GM12878 (cell line): Measurements from ENCODE around the gene ADD1. TPM values are rescaled to one million over a fixed set of nuclear protein-coding genes. Genes with fewer than 3 reads are reported as not detected.

ENCODE experiments used
- ATAC-seq: fragments of 200-7000 bp; cut with Tn5 transposase; 3 replicates; pipeline ENCODE4 v1.9.1; 2020; ENCODE audit warnings: mild to moderate bottlenecking, moderate library complexity
- BruUV-seq: library from RNA; stranded (reverse); fragments of 400-500 nt; replicated peaks from 2 replicates; lab custom pipeline; 2021; lab: Mats Ljungman, UMichigan
- CTCF ChIA-PET: fragments of 300-600 bp; sonication (Branson Sonifier 250); formaldehyde crosslinking; extraction: SDS; loops from one replicate; lab custom pipeline; 2021; ENCODE audit warnings: inconsistent platforms; lab: Yijun Ruan, JAX
- POLR2A ChIA-PET: fragments of 350-600 bp; formaldehyde crosslinking; extraction: SDS; loops from one replicate; lab custom pipeline; 2021; ENCODE audit warnings: inconsistent platforms; lab: Charles Lee
- RAD21 ChIA-PET: fragments of 300-600 bp; sonication (Branson Sonifier 250); formaldehyde crosslinking; loops from one replicate; lab custom pipeline; 2023; ENCODE audit warnings: antibody characterized with exemption; ENCODE audit not compliant: unreplicated experiment; lab: Charles Lee
- SMC1A ChIA-PET: fragments of 300-600 bp; sonication (Branson Sonifier 250); formaldehyde crosslinking; loops from one replicate; lab custom pipeline; 2023; ENCODE audit not compliant: unreplicated experiment, uncharacterized antibody; lab: Charles Lee
- DNase-seq: peaks from one replicate; pipeline ENCODE4 v3.0.0-alpha.2; 2011; ENCODE audit warnings: low read depth, low spot score
- FAIRE-seq: peaks from 3 replicates; lab custom pipeline; 2011; peaks lifted over from hg19 to GRCh38; lab: Jason Lieb, UNC
- H2AFZ ChIP-seq: 2 replicates; pipeline ENCODE4 v1.6.0; 2011; ENCODE audit warnings: low read depth, low read length, control low read depth; ENCODE audit not compliant: control insufficient read depth
- H3K27ac ChIP-seq: 2 replicates; pipeline ENCODE4 v1.5.1; 2011; ENCODE audit warnings: control low read depth; ENCODE audit not compliant: control insufficient read depth, insufficient read depth
- H3K27me3 ChIP-seq, 2 experiments: replicated peaks in 1 of 2; 2 replicates each; pipeline versions ENCODE4 v1.6.0 to v1.6.1; 2011; ENCODE audit warnings: low read length in 1 of 2; ENCODE audit not compliant: control insufficient read depth in 2 of 2, insufficient read depth in 2 of 2
- H3K36me3 ChIP-seq, 2 experiments: 2 replicates each; pipeline ENCODE4 v1.5.1; 2011; ENCODE audit warnings: low read length in 1 of 2; ENCODE audit not compliant: control insufficient read depth in 2 of 2, insufficient read depth in 2 of 2
- H3K4me1 ChIP-seq: 2 replicates; pipeline ENCODE4 v1.6.1; 2011; ENCODE audit warnings: mild to moderate bottlenecking, low read length, moderate library complexity, mixed read lengths; ENCODE audit not compliant: control insufficient read depth, insufficient read depth
- H3K4me2 ChIP-seq: 2 replicates; pipeline ENCODE4 v1.6.0; 2011; ENCODE audit warnings: control low read depth; ENCODE audit not compliant: control insufficient read depth, insufficient read depth
- H3K4me3 ChIP-seq: fragments of 200-600 bp; sonication (generic); 2 replicates; pipeline ENCODE4 v1.5.1; 2016
- H3K79me2 ChIP-seq: 2 replicates; pipeline ENCODE4 v1.6.0; 2011; ENCODE audit warnings: low read length; ENCODE audit not compliant: control insufficient read depth, insufficient read depth
- H3K9ac ChIP-seq: 2 replicates; pipeline ENCODE4 v1.8.0; 2011; ENCODE audit warnings: low read length, control low read depth, mixed read lengths; ENCODE audit not compliant: control insufficient read depth, insufficient read depth
- H3K9me3 ChIP-seq: replicated peaks from 3 replicates; pipeline ENCODE4 v1.5.1; 2011; ENCODE audit warnings: mild to moderate bottlenecking, low read length; ENCODE audit not compliant: control insufficient read depth, insufficient read depth
- H4K20me1 ChIP-seq: 2 replicates; pipeline ENCODE4 v1.6.0; 2011; ENCODE audit not compliant: control insufficient read depth, insufficient read depth
- FOXK2 ChIP-seq: fragments of 450-650 bp; IDR thresholded peaks from 2 replicates; pipeline ENCODE4 v1.6.1; 2017; ENCODE audit warnings: mild to moderate bottlenecking, moderate library complexity
- IKZF2 ChIP-seq, 2 experiments: fragments of 450-650 bp; IDR thresholded peaks; 2 replicates each; pipeline ENCODE4 v1.6.1; 2017; ENCODE audit warnings: mild to moderate bottlenecking in 2 of 2, moderate library complexity in 2 of 2
- KAT2A ChIP-seq: conservative IDR thresholded peaks from 2 replicates; pipeline ENCODE4 v1.6.1; 2011; ENCODE audit warnings: low read depth, low read length; ENCODE audit not compliant: control insufficient read depth
- NR2C1 ChIP-seq: fragments of 450-650 bp; IDR thresholded peaks from 2 replicates; pipeline ENCODE4 v1.6.1; 2017; ENCODE audit warnings: antibody characterized with exemption, mild to moderate bottlenecking, moderate library complexity
- NRF1 ChIP-seq: conservative IDR thresholded peaks from 2 replicates; pipeline ENCODE4 v1.6.1; 2011; ENCODE audit warnings: mild to moderate bottlenecking, low read depth, low read length, improper control_type of control experiment
- PAX8 ChIP-seq: fragments of 450-650 bp; IDR thresholded peaks from 2 replicates; pipeline ENCODE4 v1.6.1; 2017; ENCODE audit warnings: mild to moderate bottlenecking, moderate library complexity
- RB1 ChIP-seq: fragments of 450-650 bp; formaldehyde crosslinking; IDR thresholded peaks from 2 replicates; pipeline ENCODE4 v1.6.1; 2017; ENCODE audit warnings: mild to moderate bottlenecking, borderline replicate concordance
- SMAD5 ChIP-seq: IDR thresholded peaks from 2 replicates; pipeline ENCODE4 v1.6.1; 2016; ENCODE audit warnings: antibody characterized with exemption, low read depth
- SP1 ChIP-seq: IDR thresholded peaks from one replicate; pipeline ENCODE4 v1.6.1; 2011; ENCODE audit warnings: low read depth, low read length
- SPI1 ChIP-seq: IDR thresholded peaks from 2 replicates; pipeline ENCODE4 v1.6.1; 2011; ENCODE audit warnings: low read depth, mild to moderate bottlenecking, low read length, moderate library complexity, borderline replicate concordance; ENCODE audit not compliant: insufficient read depth
- TBL1XR1 ChIP-seq: IDR thresholded peaks from 2 replicates; pipeline ENCODE4 v1.6.1; 2012; ENCODE audit warnings: low read depth, low read length, improper control_type of control experiment
- YBX1 ChIP-seq: fragments of 450-650 bp; IDR thresholded peaks from 2 replicates; pipeline ENCODE4 v1.6.1; 2016; ENCODE audit warnings: antibody characterized with exemption
- WGBS: methylation state at CpG from one replicate; pipeline ENCODE4 v1.1.6; 2016; ENCODE audit warnings: low lambda C conversion rate; ENCODE audit not compliant: insufficient replicate concordance, insufficient coverage; ENCODE audit errors: missing lambda C conversion rate; 5-methylcytosine and 5-hydroxymethylcytosine counted together
- in situ Hi-C: fragments of 300-500 bp; cut with MboI; formaldehyde crosslinking; loops from 9 replicates; pipeline ENCODE4 v1.14.3; 2018; ENCODE audit warnings: mixed read lengths
- intact Hi-C: fragments of 100-400 bp; cut with micrococcal nuclease; formaldehyde crosslinking; loops from one replicate; pipeline ENCODE4 v1.14.2; 2022; ENCODE audit not compliant: unreplicated experiment
- polyA plus RNA-seq, 11 experiments: library from polyadenylated mRNA; depleted of rRNA in 4 of 11; unstranded in 6 of 11; stranded (reverse) in 5 of 11; fragments of >200 nt; fragmentation: Nextera tagmentation in 4 of 11; fragmentation: Illumina TruSeq in 1 of 11; extraction: Ambion mirVana in 4 of 11; extraction: Trizol in 1 of 11; gene quantifications; 1 replicate in 1 of 11; 2 replicates in 10 of 11; pipeline versions ENCODE4 v1.2.1 to v1.2.3, GENCODE V29; 2011 to 2016; ENCODE audit warnings: inconsistent platforms in 2 of 11, missing spikeins in 2 of 11, low read depth in 1 of 11
- total RNA-seq, 4 experiments: library from RNA; depleted of rRNA in 3 of 4; stranded (reverse); fragments of >200 nt in 3 of 4; fragmentation: Illumina TruSeq in 1 of 4; extraction: Trizol in 1 of 4; gene quantifications; 2 replicates each; pipeline versions ENCODE4 v1.2.1 to v1.2.3, GENCODE V29; 2013 to 2021
- TF ChIP-seq, protein P1 (sequence below): fragments of 450-650 bp; IDR thresholded peaks from 2 replicates; pipeline ENCODE4 v1.6.1; 2017; ENCODE audit warnings: antibody characterized with exemption, mild to moderate bottlenecking, moderate library complexity

The ADD1 gene
- total and polyA plus RNA-seq, 10 of the 15 experiments (the other 5 are each of a cell fraction or from before 2014, with no cell fraction given): 21.6 to 182 (median 105) TPM

DNA sequence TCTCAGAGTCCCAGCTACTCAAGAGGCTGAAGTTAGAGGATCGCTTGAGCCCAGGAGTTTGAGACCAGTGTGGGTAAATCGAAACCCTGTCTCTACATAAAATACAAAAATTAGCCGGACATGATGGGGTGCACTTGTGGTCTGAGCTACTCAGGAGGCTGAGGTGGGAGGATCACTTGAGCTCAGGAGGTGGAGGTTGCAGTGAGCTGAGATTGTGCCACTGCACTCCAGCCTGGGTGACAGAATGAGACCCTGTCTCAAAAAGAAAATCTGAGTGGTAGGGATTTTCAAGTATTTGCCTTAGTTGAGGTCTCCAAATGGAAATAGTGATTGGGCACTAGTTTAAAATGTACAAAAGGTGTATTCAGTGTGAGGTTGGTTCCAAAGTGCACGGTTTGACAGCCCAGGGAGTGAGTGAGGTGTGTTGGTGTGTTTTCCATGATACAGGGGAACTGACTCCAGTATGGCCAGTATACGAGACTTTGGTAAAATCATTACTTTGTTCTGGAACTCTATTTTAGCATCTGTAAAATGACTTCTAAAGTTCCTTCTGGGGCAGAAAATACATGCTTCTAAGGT is 13.8 kb downstream of the ADD1 start:
- DNase-seq (no peak), ATAC-seq (no peak), FAIRE-seq (no peak)
- Histone ChIP-seq H4K20me1 (peaks cover 6% of the 10 kb centered on the region; the same call in 1 of the 2 replicates), H3K36me3 (peaks cover 2 to 6% of the 10 kb centered on the region in 2 experiments; a peak in 3 of 4 replicates), H3K4me3 (no peak overlapping the region), H3K79me2 (peaks cover 41% of the 10 kb centered on the region), H3K27me3 (no peaks in the 10 kb centered on the region), H3K9me3 (no peaks in the 10 kb centered on the region), H2AFZ (no peak overlapping the region), H3K27ac (no peak overlapping the region), H3K9ac (no peak overlapping the region), H3K4me1 (peaks cover 43% of the 10 kb centered on the region), H3K4me2 (no peak overlapping the region)
- ChIA-PET POLR2A (no interaction called here), SMC1A (interaction anchor here (1.2 to 6.4 kb wide), 2 partner anchors 10 to 14 kb away, joined by 5 to 49 read pairs; no protein-coding TSS in a partner anchor), RAD21 (no interaction called here), CTCF (interaction anchor here (1.3 kb wide), 1 partner anchor 93 kb away, joined by 3 read pairs; no protein-coding TSS in a partner anchor)
- WGBS: 91% methylated on average over 5 of the region's 5 CpGs
- BruUV-seq: no TSS peak
- no peak for TF ChIP-seq SPI1
- no peak for TF ChIP-seq SP1
- TF ChIP-seq, protein P1, sequence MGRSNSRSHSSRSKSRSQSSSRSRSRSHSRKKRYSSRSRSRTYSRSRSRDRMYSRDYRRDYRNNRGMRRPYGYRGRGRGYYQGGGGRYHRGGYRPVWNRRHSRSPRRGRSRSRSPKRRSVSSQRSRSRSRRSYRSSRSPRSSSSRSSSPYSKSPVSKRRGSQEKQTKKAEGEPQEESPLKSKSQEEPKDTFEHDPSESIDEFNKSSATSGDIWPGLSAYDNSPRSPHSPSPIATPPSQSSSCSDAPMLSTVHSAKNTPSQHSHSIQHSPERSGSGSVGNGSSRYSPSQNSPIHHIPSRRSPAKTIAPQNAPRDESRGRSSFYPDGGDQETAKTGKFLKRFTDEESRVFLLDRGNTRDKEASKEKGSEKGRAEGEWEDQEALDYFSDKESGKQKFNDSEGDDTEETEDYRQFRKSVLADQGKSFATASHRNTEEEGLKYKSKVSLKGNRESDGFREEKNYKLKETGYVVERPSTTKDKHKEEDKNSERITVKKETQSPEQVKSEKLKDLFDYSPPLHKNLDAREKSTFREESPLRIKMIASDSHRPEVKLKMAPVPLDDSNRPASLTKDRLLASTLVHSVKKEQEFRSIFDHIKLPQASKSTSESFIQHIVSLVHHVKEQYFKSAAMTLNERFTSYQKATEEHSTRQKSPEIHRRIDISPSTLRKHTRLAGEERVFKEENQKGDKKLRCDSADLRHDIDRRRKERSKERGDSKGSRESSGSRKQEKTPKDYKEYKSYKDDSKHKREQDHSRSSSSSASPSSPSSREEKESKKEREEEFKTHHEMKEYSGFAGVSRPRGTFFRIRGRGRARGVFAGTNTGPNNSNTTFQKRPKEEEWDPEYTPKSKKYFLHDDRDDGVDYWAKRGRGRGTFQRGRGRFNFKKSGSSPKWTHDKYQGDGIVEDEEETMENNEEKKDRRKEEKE: no peak
- no peak for TF ChIP-seq SMAD5
- no peak for TF ChIP-seq YBX1
- no peak for TF ChIP-seq IKZF2 (IDR thresholded peaks at IDR 0.05)
- TF ChIP-seq NRF1: no peak
- TF ChIP-seq RB1: no peak
- no peak for TF ChIP-seq PAX8
- TF ChIP-seq FOXK2: no peak
- no peak for TF ChIP-seq KAT2A
- no peak for TF ChIP-seq NR2C1
- no peak for TF ChIP-seq TBL1XR1
- in situ Hi-C loops: no loop called here
- intact Hi-C loops: no loop called here
